Uterus (tissue), 2 donors: ENCODE measurements around the gene ZNF710.

Source experiments
- POLR2A ChIP-seq, 2 donors: fragments of 450-650 bp; IDR thresholded peaks; one replicate each; pipeline ENCODE4 v1.6.1; 2016; ENCODE audit warnings: antibody characterized with exemption in 2 of 2, mild to moderate bottlenecking in 1 of 2, moderate library complexity in 1 of 2
- TF ChIP-seq, protein P1 (sequence below), 4 experiments: fragments of 200-600 bp in 2 of 4; fragments of 450-650 bp in 2 of 4; sonication (generic) in 2 of 4; IDR thresholded peaks; one replicate each; pipeline ENCODE4 v1.5.1; 2016 to 2019; ENCODE audit warnings: antibody characterized with exemption in 4 of 4, mild to moderate bottlenecking in 2 of 4, moderate library complexity in 1 of 4

DNA sequence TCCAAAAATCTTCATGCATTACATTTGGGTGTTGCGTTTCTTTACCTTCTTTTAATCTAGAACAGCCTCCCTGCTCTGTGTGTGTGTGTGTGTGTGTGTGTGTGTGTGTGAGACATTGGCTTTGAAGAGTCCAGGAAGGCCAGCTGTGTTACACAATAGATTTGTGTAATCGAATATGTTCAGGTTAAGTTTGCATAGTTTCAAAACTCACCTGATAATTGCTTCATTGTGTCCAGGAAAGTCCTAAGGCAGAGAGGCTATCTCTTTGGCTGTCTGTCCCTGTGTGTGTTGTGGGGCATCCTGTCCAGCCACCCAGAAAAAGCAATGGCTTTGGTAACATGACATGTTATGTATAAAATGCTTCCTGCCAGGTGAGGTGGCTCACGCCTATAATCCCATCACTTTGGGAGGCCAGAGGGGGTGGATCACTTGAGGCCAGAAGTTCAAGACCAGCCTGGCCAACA is 37.5 kb downstream of the ZNF710 start:
- TF ChIP-seq, protein P1, sequence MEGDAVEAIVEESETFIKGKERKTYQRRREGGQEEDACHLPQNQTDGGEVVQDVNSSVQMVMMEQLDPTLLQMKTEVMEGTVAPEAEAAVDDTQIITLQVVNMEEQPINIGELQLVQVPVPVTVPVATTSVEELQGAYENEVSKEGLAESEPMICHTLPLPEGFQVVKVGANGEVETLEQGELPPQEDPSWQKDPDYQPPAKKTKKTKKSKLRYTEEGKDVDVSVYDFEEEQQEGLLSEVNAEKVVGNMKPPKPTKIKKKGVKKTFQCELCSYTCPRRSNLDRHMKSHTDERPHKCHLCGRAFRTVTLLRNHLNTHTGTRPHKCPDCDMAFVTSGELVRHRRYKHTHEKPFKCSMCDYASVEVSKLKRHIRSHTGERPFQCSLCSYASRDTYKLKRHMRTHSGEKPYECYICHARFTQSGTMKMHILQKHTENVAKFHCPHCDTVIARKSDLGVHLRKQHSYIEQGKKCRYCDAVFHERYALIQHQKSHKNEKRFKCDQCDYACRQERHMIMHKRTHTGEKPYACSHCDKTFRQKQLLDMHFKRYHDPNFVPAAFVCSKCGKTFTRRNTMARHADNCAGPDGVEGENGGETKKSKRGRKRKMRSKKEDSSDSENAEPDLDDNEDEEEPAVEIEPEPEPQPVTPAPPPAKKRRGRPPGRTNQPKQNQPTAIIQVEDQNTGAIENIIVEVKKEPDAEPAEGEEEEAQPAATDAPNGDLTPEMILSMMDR (IDR thresholded peaks at IDR 0.05) = no peak
- no peak for TF ChIP-seq POLR2A (IDR thresholded peaks at IDR 0.05)
